K562 (cell line): ENCODE measurements around the gene ADNP2. TPM values are rescaled to one million over a fixed set of nuclear protein-coding genes. Genes with fewer than 3 reads are reported as not detected.

Source experiments
- CSDE1 ChIP-seq, 2 experiments: fragments of 450-650 bp; IDR thresholded peaks; 2 replicates each; pipeline ENCODE4 v1.6.1; 2016; ENCODE audit warnings: mild to moderate bottlenecking in 1 of 2
- polyA plus RNA-seq, 8 experiments: library from polyadenylated mRNA; depleted of rRNA in 4 of 8; stranded (reverse) in 5 of 8; unstranded in 3 of 8; fragments of >200 nt; fragmentation: Nextera tagmentation in 2 of 8; fragmentation: Illumina TruSeq in 1 of 8; extraction: Ambion mirVana in 2 of 8; extraction: Trizol in 1 of 8; gene quantifications; 2 replicates each; pipeline versions ENCODE4 v1.2.1 to v1.2.3, GENCODE V29; 2011 to 2014; ENCODE audit warnings: inconsistent platforms in 1 of 8, missing spikeins in 1 of 8
- total RNA-seq, 7 experiments: library from RNA; depleted of rRNA in 6 of 7; stranded (reverse); fragments of >200 nt in 6 of 7; fragmentation: Illumina TruSeq in 2 of 7; extraction: Trizol in 2 of 7; gene quantifications; 2 replicates each; pipeline versions ENCODE4 v1.2.1 to v1.2.3, GENCODE V29; 2011 to 2021; ENCODE audit warnings: low replicate concordance in 1 of 7
- TF ChIP-seq, protein P1 (sequence below), 2 experiments: fragments of 450-650 bp; formaldehyde crosslinking in 1 of 2; IDR thresholded peaks; 2 replicates each; pipeline versions ENCODE4 v1.4.0 to v1.6.1; 2014 to 2020; ENCODE audit warnings: mild to moderate bottlenecking in 2 of 2, borderline replicate concordance in 1 of 2, low read depth in 1 of 2

ADNP2 gene
- total and polyA plus RNA-seq, 9 of the 15 experiments (the other 6 are each of a cell fraction or from before 2014, with no cell fraction given), result 5.8 to 24.3 (median 16.0) TPM

DNA sequence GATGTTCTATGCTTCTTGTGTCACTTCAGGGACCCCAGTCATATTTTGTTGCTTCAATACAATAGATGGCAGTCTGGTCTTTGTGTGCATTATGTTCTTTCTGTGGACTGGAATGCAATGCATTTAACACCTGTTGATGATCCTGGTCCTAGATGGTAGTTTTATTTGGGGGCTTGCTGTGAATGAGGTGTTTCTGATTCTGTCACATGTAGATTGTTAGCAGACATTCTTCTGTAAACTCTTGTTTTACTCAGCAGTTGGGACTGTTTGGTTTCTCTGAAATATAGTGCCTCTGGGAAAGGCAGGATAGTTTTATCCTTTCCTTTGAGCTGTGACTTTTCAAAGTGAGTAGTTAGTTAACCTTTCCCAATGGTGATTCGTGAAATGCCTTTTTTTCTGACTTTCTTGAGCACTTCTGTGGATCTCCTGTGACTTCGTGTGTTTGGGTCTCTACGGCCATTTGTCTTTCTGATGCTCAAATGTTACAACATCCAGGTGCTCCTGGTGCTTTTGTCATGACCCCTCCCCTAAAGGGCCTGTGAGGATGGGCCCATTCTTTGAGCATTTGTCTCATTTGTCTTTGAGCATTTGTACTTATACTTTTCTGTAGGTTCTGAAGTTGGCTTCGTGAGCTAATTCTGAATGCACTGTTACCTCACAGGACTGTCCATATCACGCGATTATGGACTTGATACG is 20.8 kb downstream of the ADNP2 start (continued):
- TF ChIP-seq, protein P1, sequence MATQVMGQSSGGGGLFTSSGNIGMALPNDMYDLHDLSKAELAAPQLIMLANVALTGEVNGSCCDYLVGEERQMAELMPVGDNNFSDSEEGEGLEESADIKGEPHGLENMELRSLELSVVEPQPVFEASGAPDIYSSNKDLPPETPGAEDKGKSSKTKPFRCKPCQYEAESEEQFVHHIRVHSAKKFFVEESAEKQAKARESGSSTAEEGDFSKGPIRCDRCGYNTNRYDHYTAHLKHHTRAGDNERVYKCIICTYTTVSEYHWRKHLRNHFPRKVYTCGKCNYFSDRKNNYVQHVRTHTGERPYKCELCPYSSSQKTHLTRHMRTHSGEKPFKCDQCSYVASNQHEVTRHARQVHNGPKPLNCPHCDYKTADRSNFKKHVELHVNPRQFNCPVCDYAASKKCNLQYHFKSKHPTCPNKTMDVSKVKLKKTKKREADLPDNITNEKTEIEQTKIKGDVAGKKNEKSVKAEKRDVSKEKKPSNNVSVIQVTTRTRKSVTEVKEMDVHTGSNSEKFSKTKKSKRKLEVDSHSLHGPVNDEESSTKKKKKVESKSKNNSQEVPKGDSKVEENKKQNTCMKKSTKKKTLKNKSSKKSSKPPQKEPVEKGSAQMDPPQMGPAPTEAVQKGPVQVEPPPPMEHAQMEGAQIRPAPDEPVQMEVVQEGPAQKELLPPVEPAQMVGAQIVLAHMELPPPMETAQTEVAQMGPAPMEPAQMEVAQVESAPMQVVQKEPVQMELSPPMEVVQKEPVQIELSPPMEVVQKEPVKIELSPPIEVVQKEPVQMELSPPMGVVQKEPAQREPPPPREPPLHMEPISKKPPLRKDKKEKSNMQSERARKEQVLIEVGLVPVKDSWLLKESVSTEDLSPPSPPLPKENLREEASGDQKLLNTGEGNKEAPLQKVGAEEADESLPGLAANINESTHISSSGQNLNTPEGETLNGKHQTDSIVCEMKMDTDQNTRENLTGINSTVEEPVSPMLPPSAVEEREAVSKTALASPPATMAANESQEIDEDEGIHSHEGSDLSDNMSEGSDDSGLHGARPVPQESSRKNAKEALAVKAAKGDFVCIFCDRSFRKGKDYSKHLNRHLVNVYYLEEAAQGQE (IDR thresholded peaks at IDR 0.05; ENCODE audit: borderline replicate concordance), result no peak
- TF ChIP-seq, protein P1 (CRISPR knock-in tag; IDR thresholded peaks at IDR 0.05; ENCODE audit: low read depth), result no peak
- no peak for TF ChIP-seq CSDE1 (IDR thresholded peaks at IDR 0.05)
